Measurements from ENCODE around the gene UNC5CL.
"Not testable (repeated sequence)": the region's sequence is repeated elsewhere in the genome, so short reads cannot be mapped to it uniquely, and the experiment has no call there.

Gene UNC5CL

GRCh38 chr6:41038205-41038604 is 816 bp downstream of the UNC5CL start:
- no peak for DNase-seq

- DNase-seq, result no peak
Measured at GRCh38 chr6:41037107-41037900, 1.7 kb downstream of the UNC5CL start.

DNA sequence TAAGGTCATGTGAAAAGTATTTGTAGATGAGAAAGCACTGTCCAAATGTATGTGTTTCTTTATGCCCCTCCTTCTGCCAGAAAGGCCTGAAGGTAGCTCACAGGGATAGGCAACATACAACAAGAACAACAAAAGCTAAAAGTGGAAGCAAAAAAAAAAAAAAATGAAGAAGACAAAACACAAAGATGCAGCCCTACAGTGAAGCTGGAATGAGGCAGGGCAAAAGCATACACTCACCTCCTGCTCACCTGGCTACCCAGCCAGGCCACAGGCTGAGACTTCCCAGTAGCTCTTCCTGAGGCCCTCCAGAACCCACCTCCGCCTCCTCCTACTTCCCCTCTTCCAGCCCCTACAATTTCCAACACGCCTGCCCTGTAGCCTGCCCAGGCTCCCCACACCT is 2.4 kb downstream of the UNC5CL start:
- no peak for DNase-seq

DNA sequence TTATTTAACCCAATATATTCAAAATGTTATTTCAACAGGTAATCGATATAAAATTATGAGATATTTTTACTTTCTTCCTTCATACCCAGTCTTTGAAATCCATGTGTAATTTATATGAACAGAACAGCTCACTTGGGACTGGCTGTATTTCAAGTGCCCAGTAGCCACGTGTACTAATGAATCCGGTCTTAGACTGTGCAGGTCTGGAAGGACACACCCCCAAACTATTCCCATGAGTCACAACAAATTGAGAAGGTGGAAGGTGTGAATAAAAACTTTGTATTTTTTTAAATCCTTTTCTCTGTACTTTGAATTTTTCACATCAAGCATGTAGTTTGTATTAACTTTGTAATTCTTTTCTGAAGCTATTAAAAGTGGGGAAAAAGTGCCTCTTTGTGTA is 2.8 kb downstream of the UNC5CL start:
- DNase-seq, result no peak

DNA sequence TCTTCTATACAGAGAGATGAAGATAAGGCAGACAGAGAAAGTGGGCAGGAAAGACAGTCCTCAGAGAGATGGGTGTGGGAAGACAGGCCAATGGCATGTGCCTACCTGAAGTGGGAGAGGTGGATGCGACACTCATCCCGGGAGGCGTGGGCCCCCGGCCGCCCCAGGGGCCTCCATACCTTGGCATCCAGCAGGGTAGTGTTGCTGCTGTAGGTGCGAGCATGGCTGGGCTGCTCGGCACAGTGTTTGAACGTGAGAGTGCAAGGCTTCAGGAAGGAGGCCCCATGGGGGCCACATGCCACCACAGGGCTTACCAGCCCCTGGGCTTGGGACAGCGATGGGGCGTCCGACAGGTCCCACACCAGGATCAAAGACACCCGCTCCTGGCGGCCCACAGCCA is 5.2 kb downstream of the UNC5CL start:
- DNase-seq, result no peak

DNA sequence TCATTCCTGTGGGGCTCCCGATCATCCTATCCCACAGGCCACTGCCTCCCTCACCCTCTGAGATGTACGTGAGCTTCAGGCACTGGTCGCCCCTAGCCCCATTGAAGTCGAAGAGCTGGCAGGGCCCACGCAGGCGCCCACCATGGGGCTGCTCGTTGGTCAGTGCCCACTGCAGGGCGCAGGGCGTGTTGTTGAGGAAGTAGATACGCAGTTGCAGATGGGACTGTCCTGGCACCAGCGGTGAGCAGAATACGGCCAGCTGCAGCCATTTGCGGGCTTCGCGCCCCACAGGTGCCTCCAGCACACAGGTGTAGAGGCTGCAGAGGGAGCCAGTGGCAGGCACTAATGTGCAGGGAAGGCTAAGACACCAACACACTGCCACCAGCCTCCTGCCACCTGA is 6.2 kb downstream of the UNC5CL start:
- no peak for DNase-seq

GRCh38 chr6:41028561-41029412 is 10.2 kb downstream of the UNC5CL start:
- no peak for DNase-seq

DNA sequence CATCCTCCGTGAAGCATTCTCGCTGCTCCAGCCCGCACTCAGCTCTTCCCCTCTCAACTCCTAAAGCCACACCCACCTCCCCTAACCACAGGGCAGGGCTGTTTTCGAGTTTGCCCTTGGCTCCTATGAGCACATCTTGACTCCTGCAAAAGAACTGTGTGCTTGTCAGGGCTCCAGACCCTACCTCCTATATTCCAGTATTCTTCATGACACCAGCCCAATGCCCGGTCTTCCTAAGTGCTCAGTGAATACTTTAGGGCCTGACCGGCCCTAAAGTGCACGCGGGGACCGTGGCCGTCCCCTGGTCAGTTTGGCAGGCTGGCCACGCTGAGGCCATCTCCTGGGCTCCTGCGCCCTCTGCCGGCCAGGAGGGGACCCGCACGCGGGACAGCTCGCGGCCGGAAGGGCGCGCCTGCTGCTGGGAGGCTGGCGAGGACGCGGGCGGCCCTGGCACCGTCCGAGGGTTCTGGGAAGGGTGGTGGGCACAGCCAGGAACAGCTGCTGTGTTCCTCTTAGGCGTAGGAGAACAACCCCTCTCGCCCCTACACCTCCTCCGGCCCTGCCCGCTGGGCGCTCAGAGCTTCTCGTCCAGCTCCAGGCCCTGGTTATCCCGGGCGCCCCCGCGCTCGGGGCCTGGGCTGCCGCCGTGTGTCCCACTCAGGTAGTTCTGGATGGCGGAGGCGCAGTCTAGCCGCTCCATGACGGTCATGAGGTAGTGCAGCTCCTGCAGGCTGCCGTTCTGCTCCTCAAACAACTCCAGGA is 11.0 kb downstream of the UNC5CL start:
- DNase-seq, result peak; percentile 57

- no peak for DNase-seq
Measured at GRCh38 chr6:41027241-41027640, 11.8 kb downstream of the UNC5CL start.

DNA sequence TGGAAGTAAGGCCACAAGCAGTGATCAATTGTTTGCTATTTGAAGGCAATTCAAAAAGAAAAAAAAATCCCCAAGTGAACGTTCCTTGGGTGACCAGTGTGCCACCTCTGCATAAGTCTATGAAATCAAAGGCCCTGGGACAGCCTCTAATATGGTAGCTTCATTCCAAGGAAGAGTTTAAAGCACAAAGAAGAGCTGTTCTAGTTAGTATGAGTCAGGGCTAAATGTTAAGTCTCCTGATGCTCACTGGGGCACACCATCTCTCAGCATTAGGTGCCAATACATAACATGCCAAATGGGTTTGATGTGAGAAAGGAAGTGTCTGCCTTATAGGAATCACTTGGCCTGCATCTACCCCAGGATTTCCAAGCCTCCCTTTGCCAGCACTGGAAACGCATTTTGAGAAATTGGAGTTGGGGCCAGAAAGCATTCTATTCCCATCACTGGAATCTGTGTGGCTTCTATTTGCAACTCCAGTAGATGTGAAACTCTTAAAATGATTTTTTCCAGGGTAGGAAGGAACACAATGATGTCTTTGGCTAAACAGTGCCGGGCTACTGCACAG is 13.0 kb downstream of the UNC5CL start:
- no peak for DNase-seq

- DNase-seq, result no peak
Measured at GRCh38 chr6:41023114-41023513, 15.9 kb downstream of the UNC5CL start.

DNA sequence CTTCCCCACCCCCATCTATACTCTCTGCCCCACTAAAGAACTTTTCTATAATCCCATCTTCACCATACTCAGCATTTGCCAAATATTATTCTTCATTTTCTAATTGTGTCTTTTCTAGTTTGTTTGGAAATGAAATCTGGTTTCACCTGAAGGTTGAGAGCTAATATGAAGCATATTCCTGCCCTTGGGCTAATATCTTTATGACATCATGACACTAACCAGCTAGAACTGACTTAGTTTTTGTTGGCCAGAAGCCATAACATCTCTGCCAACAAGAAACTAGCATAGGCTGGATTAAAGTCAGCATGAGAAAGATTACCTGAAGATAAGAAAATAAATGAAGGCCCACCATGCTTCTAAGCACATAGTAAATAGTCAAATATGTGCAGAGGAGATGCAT is 16.7 kb downstream of the UNC5CL start:
- no peak for DNase-seq

DNA sequence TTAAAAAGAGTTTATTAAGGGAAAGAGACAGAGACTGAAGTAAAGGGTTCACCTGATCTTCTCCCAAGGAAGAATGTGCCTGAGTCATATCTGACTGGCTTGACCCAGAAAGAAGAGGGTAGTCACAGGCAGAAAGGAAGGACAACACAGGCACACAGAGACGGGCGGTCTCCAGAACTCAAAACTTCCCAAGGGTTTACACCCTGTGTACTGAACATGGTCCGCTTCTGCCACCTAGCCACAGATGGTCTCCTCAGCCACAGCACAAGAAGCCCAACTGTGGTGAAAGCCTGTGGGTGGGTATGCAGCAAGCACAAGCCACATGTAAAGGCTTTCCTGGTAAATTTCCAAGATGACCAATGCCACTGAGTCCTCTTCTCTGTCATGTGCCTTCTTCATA is 17.2 kb downstream of the UNC5CL start:
- DNase-seq, result peak; percentile 63

GRCh38 chr6:41017663-41018062 is 21.4 kb downstream of the UNC5CL start:
- no peak for DNase-seq

- not testable (repeated sequence) for DNase-seq
Measured at GRCh38 chr6:41015860-41016259, 23.2 kb downstream of the UNC5CL start.

DNA sequence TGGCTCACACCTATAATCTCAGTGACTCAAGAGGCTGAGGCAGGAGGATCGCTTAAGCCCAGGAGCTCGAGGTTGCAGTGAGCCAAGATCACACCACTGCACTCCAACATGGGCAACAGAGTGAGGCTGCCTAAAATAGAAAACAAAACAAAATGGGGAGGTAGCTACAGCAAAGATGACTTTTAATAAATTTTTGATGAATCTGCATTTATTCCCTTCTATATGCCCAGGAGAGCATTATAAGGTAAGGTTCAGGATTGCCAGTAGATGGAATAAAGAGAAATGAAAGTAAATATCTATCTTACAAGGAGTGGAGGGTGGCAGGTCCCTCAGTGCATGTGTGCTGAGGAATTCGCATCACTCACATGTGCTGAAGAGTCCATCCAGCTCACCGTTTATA is 24.2 kb downstream of the UNC5CL start:
- no peak for DNase-seq

DNA sequence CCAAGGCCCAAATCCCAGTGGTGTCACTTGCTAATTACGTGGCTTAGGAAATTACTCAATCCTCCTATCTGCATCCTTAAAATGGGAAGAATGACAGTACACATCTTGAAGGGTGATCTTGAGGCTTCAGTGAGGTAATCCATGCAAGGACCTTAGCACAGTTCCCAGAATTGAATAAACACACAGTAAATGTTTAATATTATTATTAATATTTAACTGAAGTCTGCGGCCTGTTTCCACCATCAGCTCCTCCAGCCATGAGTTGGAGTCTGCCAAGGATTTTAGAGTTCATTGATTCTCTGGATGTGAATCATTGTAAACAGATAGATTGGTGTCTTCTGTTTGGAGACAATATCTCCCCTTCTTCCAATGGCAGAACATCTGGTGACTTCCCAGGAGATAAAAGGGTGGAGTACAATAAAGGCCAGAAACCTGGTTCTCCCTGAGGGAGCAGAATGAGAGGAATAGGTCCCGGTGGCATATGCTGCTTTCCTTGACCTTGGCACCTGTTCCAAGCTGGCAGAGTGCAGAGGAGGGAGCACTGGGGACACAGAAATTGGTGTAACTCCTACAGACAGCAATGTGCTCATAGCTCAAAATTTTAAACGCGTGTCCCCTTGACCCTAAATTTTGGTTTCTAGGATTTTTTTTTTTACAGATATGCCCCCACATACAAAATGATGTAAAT is 25.4 kb downstream of the UNC5CL start:
- no peak for DNase-seq

GRCh38 chr6:41011673-41012072 is 27.3 kb downstream of the UNC5CL start:
- DNase-seq, result no peak

- no peak for DNase-seq
Measured at GRCh38 chr6:41009669-41010068, 29.4 kb downstream of the UNC5CL start.

GRCh38 chr6:41008011-41008410 is 31.0 kb downstream of the UNC5CL start:
- DNase-seq, result no peak

DNA sequence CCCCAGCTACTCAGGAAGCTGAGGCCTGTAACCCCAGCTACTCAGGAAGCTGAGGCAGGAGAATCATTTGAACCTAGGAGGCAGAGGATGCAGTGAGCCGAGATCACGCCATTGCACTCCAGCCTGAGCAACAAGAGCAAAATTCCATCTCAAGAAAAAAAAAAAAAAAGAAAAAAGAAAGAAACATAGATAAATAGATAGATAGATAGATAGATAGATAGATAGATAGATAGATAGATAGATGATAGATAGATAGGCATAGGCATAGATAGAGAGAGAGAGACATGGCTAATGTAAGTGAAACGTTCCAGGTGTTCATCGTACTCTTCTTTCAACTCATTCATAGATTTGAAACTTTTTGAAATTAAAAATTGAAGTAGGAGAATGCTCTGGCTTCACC is 32.0 kb downstream of the UNC5CL start:
- DNase-seq, result not testable (repeated sequence)

DNA sequence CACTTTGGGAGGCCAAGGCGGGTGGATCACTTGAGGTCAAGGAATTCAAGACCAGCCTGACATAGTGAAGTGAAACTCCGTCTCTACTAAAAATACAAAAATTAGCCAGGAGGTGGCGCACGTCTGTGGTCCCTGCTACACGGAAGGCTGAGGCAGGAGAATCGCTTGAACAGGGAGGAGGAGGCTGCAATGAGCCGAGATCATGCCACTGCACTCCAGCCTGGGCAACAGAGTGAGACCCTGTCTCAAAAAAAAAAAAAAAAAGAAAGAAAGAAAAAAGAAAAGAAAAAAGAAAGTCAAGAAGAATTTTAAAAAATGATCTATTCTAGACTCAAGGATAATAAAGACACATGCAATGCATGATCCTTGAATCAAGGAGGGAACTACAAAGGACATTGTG is 32.8 kb downstream of the UNC5CL start:
- DNase-seq, result not testable (repeated sequence)
